HG02588 (cell line): Measurements from ENCODE around the gene MICAL1.
"Not testable (repeated sequence)": the region's sequence is repeated elsewhere in the genome, so short reads cannot be mapped to it uniquely, and the experiment has no call there.

ENCODE experiments used
- ATAC-seq: cut with Tn5 transposase; IDR thresholded peaks from one replicate; pipeline ENCODE4 v1.9.1; 2021; ENCODE audit warnings: mild to moderate bottlenecking, moderate library complexity; ENCODE audit not compliant: unreplicated experiment

MICAL1 gene

GRCh38 chr6:109478222-109478805 lies 22.7 kb upstream of the MICAL1 start:
- ATAC-seq: no peak

- peak; percentile 58 for ATAC-seq
Measured at GRCh38 chr6:109477725-109478124, 22.2 kb upstream of the MICAL1 start.

GRCh38 chr6:109477184-109477583 lies 21.6 kb upstream of the MICAL1 start:
- no peak for ATAC-seq

- ATAC-seq: no peak
Measured at GRCh38 chr6:109475625-109476024, 20.1 kb upstream of the MICAL1 start.

GRCh38 chr6:109474995-109475394 lies 19.4 kb upstream of the MICAL1 start:
- no peak for ATAC-seq

- ATAC-seq: no peak
Measured at GRCh38 chr6:109473120-109473519, 17.5 kb upstream of the MICAL1 start.

GRCh38 chr6:109472132-109472995 lies 16.8 kb upstream of the MICAL1 start:
- peak; percentile 70 for ATAC-seq

- no peak for ATAC-seq
Measured at GRCh38 chr6:109471105-109471810, 15.7 kb upstream of the MICAL1 start.

GRCh38 chr6:109469591-109470189 lies 14.1 kb upstream of the MICAL1 start:
- ATAC-seq: no peak

- ATAC-seq: no peak
Measured at GRCh38 chr6:109467696-109468095, 12.1 kb upstream of the MICAL1 start.

- ATAC-seq: no peak
Measured at GRCh38 chr6:109466212-109466923, 10.8 kb upstream of the MICAL1 start.

- ATAC-seq: no peak
Measured at GRCh38 chr6:109465772-109466171, 10.2 kb upstream of the MICAL1 start.

GRCh38 chr6:109461733-109462526 lies 6.4 kb upstream of the MICAL1 start:
- no peak for ATAC-seq

GRCh38 chr6:109461205-109461604 lies 5.6 kb upstream of the MICAL1 start:
- ATAC-seq: not testable (repeated sequence)

- no peak for ATAC-seq
Measured at GRCh38 chr6:109460161-109460829, 4.7 kb upstream of the MICAL1 start.

GRCh38 chr6:109458774-109459531 lies 3.4 kb upstream of the MICAL1 start:
- ATAC-seq: peak; percentile 21

GRCh38 chr6:109457562-109457996 lies 2.0 kb upstream of the MICAL1 start:
- no peak for ATAC-seq

- ATAC-seq: no peak
Measured at GRCh38 chr6:109456710-109457561, 1.4 kb upstream of the MICAL1 start.
